GM19397 (cell line): Measurements from ENCODE around the gene SMTNL1.

Experiments
- ATAC-seq: cut with Tn5 transposase; IDR thresholded peaks from one replicate; pipeline ENCODE4 v1.9.1; 2021; ENCODE audit warnings: mild to moderate bottlenecking, moderate library complexity; ENCODE audit not compliant: unreplicated experiment

The SMTNL1 gene

GRCh38 chr11:57586711-57587245, 49.4 kb downstream of the SMTNL1 start:
- no peak for ATAC-seq

- no peak for ATAC-seq
Measured at GRCh38 chr11:57588046-57588710, 50.8 kb downstream of the SMTNL1 start.

- ATAC-seq, result no peak
Measured at GRCh38 chr11:57596266-57596885, 59.0 kb downstream of the SMTNL1 start.

- no peak for ATAC-seq
Measured at GRCh38 chr11:57597461-57597915, 60.1 kb downstream of the SMTNL1 start, which contains the start of gene SERPING1. Gene SERPING1, plus strand, starts transcription at chr11:57597685. Its CDS starts 586 bp downstream, at chr11:57598271.

- no peak for ATAC-seq
Measured at GRCh38 chr11:57597916-57598830, 60.8 kb downstream of the SMTNL1 start.

GRCh38 chr11:57598831-57599155, 61.4 kb downstream of the SMTNL1 start:
- no peak for ATAC-seq

GRCh38 chr11:57599381-57599780, 62.0 kb downstream of the SMTNL1 start:
- no peak for ATAC-seq
